Stomach (tissue), 4 donors: ENCODE measurements around the gene DHDH.

ENCODE experiments used
- CTCF ChIP-seq, 7 experiments: fragments of 450-650 bp in 4 of 7; fragments of 200-600 bp in 3 of 7; sonication (generic) in 3 of 7; IDR thresholded peaks; one replicate each; pipeline ENCODE4 v1.5.1; 2016 to 2019; ENCODE audit warnings: antibody characterized with exemption in 7 of 7, control low read depth in 2 of 7, mild to moderate bottlenecking in 1 of 7
- POLR2AphosphoS5 ChIP-seq, 3 donors: sonication (generic); formaldehyde crosslinking; IDR thresholded peaks; one replicate each; pipeline ENCODE4 v1.6.1; 2016; ENCODE audit warnings: antibody characterized with exemption in 3 of 3

DNA sequence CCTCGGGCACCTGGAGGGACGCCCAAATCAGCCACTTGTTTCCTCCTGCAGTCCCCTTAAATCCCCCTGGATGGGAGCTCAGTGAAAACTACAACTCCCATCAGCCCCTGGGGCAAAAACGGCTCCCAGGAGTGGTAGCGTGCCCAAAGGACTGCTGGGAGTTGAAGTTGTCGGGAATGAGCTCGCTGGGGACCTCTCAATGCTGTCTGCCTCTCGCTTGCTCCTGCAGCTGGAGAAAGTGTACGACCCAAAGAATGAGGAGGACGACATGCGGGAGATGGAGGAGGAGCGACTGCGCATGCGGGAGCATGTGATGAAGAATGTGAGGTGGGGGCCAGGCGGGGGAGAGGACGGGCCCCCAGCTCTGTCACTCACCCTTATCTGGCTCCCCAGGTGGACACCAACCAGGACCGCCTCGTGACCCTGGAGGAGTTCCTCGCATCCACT, 14.7 kb upstream of the DHDH start:
- TF ChIP-seq CTCF (IDR thresholded peaks at IDR 0.05) (no peak), POLR2AphosphoS5 (IDR thresholded peaks at IDR 0.05) (no peak)
